Renal cortical epithelial cell (primary cell): ENCODE results near the gene UTY. TPM values are rescaled to one million over a fixed set of nuclear protein-coding genes. Genes with fewer than 3 reads are reported as not detected.
A peak's percentile ranks its signal among the peaks of the same experiment; 100 is the strongest.
"Not testable (repeated sequence)": the region's sequence is repeated elsewhere in the genome, so short reads cannot be mapped to it uniquely, and the experiment has no call there.

Experiments
- DNase-seq: peaks from one replicate; pipeline ENCODE4 v3.0.0-alpha.2; 2011; ENCODE audit warnings: low read depth
- total RNA-seq: library from RNA; depleted of rRNA; stranded (reverse); fragments of >200 nt; gene quantifications from 2 replicates; pipeline ENCODE4 v1.2.3, GENCODE V29; 2014

Gene UTY
- total RNA-seq, 1 donor from 2014 or later, result not detected

GRCh38 chrY:13299411-13299810 lies 180.4 kb downstream of the UTY start:
- DNase-seq, result no peak

- no peak for DNase-seq
These were observed 183.5 kb downstream of the UTY start for GRCh38 chrY:13296176-13296890.

- no peak for DNase-seq
These were observed 184.8 kb downstream of the UTY start for GRCh38 chrY:13295026-13295425.

GRCh38 chrY:13291199-13291598 lies 188.6 kb downstream of the UTY start:
- DNase-seq, result no peak

GRCh38 chrY:13282151-13283054 lies 197.4 kb downstream of the UTY start:
- peak; percentile 57 for DNase-seq

- no peak for DNase-seq
These were observed 200.3 kb downstream of the UTY start for GRCh38 chrY:13279561-13279960.

- DNase-seq, result no peak
These were observed 208.1 kb downstream of the UTY start for GRCh38 chrY:13271706-13272105.

GRCh38 chrY:13253941-13254440 lies 225.8 kb downstream of the UTY start:
- not testable (repeated sequence) for DNase-seq

- DNase-seq, result no peak
These were observed 229.4 kb downstream of the UTY start for GRCh38 chrY:13250421-13250820.

GRCh38 chrY:13243716-13244115 lies 236.1 kb downstream of the UTY start:
- DNase-seq, result no peak

GRCh38 chrY:13233901-13234300 lies 245.9 kb downstream of the UTY start:
- DNase-seq, result peak; percentile 54

GRCh38 chrY:13233118-13233517 lies 246.7 kb downstream of the UTY start:
- DNase-seq, result no peak

GRCh38 chrY:13227354-13227953 lies 252.4 kb downstream of the UTY start:
- DNase-seq, result peak; percentile 12

GRCh38 chrY:13210961-13211646 lies 268.7 kb downstream of the UTY start:
- DNase-seq, result no peak

- no peak for DNase-seq
These were observed 274.6 kb downstream of the UTY start for GRCh38 chrY:13205214-13205613.

Other genes with a start within 250 kb of the UTY start
- 3.1 TPM in 1 of 2 replicates, not detected in the other for gene TMSB4Y, start 223.9 kb upstream of the UTY start, total RNA-seq